CMK (cell line): ENCODE measurements around the gene FBXL2.
"Not testable (repeated sequence)": the region's sequence is repeated elsewhere in the genome, so short reads cannot be mapped to it uniquely, and the experiment has no call there.

Experiments used
- DNase-seq: peaks from one replicate; pipeline ENCODE4 v3.0.0-alpha.2; 2010; ENCODE audit warnings: low read depth

FBXL2 gene

DNA sequence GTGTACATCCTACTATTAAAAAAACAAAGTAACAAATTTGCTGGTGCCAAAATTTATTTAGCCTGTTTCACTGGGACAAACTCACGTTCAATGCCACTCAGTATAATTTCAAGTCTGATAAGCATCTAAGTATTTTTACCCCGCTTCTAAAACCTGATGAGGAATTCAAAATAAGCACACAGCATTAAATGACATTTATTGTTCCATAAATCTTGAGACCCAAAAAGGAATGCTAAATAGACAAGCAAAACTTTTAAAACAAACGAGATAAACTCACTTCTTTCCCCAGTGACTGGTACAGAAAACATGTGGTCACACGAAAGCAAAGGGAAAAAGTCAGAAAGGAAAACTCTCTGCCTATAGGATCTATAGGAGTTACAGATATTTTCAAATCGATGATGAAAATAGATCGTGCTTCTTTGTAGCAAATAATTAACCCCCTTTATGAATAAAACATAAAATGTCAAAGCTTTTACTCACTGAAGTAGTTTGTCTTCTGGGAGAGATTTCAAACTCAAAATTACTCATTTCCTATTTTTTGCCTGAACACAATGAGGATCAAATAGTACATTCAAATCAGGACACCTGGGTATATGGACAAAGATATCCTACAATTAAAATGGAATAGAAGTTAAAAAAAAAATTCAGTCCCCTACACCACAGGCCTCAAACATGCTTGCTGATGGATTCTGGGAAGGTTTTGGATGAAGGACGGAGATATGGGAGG, 111.3 kb downstream of the FBXL2 start:
- DNase-seq, result no peak

DNA sequence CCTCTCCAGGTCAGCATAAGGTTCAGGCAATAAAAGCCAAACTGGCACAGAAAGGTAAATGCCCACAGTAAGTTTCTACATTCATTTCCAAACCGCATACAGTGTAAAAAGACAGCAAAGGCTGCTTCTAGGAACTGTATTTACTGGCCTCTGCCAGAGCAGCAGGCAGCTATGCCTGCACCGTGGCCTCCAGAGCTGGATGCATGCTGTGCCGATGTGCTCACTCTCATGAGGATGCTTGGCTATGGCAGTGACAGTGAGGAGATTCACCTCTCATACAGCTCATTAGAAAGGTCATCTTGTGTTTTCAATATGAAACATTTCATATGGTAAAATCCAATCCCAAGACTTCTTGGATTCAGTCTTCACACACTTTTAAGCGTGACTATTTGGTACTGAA, 112.7 kb downstream of the FBXL2 start:
- no peak for DNase-seq

DNA sequence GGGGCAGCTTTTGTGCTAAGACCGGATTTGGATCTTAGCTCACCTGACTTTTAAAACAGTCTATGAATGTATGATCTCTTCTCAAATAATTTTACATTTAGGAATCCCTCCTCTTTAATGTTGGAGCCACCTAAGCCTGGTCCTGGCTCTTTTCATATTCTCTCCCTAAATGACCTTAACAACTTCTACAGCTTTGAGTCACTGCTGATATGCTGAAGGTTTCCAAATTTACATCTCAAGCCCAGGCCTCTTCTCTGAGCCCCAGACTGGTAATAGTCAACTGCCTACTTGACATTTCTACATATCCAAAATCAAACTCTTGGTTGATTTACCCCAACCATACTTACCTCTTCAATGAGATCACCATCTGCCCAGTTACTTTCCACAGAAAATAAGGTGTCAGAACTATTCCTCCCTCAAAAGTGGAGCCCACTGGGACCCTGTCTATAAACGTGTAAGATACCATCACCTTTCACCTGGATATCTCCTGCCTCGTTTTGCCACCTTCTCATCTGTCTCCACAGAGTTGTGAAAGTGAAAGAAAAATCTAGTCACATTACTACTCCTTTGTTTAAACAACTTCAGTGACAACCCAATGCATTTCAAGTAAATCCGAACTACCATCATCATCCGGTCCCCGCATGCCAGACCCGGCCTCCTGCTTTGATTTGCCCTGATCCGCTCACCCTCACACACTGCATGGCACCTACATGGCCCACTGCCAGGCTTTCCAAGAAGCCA, 114.2 kb downstream of the FBXL2 start:
- DNase-seq, result no peak

DNA sequence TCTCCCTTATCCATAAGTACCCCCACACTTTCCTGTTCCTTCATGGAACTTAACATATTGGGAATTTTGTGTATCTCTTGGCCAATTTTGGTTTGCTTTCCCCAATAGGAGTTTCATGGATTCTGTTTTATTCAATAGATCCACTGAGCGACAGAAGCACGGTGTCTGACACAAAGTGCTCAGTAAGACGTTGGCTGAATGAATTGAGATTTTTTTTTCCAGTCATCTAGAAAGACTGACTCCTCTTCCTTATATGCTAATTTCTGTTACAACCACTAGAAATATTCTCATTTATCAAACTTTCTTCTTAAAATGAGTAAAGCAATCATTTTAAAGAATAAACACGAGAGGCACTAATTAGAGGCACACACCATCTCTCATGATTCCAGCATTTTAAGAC, 114.9 kb downstream of the FBXL2 start:
- no peak for DNase-seq

- no peak for DNase-seq
These were observed 115.5 kb downstream of the FBXL2 start for GRCh38 chr3:33392703-33393125.

- DNase-seq, result no peak
These were observed 117.3 kb downstream of the FBXL2 start for GRCh38 chr3:33394403-33395054.

- DNase-seq, result no peak
These were observed 118.7 kb downstream of the FBXL2 start for GRCh38 chr3:33395900-33396299.

GRCh38 chr3:33398410-33398809, 121.2 kb downstream of the FBXL2 start:
- DNase-seq, result no peak

DNA sequence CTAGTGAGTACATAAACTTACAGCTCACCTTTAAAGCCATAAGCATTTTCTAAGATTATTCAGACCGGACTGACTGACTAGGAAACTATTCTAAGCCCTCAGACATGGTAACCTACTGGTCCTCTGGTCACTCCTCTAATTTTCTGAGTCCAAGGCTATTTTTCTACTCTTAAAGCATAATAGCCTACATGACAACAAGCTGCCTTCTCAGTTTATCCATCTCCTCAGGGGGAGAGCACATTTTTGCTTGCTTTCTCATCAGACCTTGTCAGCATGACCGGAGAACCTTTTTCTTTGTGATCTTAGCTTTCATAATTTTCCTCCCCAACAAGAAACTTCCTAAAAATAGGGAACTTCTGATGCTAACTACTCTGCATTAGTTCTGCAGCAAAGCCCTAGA, 124.5 kb downstream of the FBXL2 start:
- no peak for DNase-seq

DNA sequence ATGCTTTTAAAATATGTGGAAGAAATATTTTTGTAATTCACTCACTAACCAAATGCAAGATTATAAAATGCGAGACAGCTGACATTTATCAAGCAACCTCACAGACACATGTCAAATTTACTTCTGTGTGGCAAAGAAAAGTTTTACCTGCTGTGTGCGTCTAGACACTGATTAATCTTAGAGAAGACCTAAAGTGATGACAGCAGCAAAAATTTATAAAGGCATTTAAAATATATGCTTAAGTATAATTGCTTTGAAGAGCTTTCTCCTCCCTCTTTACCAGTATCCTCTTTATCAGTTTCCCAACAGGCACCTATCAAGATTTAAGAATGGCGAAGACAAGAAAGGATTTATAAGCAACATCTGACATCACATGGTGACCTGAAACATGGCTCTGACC, 125.7 kb downstream of the FBXL2 start:
- no peak for DNase-seq

DNA sequence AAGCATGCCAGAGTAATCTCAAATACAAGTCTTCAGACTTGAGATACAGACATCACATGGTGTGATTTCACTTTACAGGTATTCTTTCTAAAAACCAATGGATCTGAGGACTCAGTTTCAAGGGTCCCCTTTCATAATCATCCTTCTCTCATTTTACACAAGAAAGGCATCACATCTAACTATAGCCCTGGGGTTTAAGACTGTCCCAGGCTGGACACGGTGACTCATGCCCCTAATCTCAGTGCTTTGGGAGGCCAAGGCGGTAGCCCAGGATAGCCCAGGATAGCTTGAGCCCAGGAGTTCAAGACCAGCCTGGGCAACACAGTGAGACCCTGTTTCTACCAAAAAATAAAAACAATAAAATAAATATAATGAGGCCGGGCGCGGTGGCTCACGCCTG, 126.5 kb downstream of the FBXL2 start:
- DNase-seq, result no peak

DNA sequence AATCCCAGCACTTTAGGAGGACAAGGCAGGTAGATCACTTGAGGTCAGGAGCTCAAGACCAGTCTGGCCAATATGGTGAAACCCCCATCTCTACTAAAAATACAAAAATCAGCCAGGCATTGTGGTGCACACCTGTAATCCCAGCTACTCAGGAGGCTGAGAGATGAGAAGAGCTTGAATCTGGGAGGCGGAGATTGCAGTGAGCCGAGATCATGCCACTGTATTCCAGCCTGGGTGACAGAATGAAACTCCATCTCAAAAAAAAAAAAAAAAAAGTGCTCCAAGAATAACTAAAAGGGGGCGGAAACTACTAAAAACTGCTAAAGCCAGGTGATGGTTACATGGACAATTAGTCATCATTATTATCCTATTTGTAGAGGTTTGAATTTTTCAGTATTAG, 133.6 kb downstream of the FBXL2 start:
- DNase-seq, result not testable (repeated sequence)

- DNase-seq, result no peak
These were observed 139.9 kb downstream of the FBXL2 start for GRCh38 chr3:33417066-33417673.

- DNase-seq, result no peak
These were observed 142.7 kb downstream of the FBXL2 start for GRCh38 chr3:33419948-33420347.

- DNase-seq, result no peak
These were observed 143.7 kb downstream of the FBXL2 start for GRCh38 chr3:33420966-33421365.

DNA sequence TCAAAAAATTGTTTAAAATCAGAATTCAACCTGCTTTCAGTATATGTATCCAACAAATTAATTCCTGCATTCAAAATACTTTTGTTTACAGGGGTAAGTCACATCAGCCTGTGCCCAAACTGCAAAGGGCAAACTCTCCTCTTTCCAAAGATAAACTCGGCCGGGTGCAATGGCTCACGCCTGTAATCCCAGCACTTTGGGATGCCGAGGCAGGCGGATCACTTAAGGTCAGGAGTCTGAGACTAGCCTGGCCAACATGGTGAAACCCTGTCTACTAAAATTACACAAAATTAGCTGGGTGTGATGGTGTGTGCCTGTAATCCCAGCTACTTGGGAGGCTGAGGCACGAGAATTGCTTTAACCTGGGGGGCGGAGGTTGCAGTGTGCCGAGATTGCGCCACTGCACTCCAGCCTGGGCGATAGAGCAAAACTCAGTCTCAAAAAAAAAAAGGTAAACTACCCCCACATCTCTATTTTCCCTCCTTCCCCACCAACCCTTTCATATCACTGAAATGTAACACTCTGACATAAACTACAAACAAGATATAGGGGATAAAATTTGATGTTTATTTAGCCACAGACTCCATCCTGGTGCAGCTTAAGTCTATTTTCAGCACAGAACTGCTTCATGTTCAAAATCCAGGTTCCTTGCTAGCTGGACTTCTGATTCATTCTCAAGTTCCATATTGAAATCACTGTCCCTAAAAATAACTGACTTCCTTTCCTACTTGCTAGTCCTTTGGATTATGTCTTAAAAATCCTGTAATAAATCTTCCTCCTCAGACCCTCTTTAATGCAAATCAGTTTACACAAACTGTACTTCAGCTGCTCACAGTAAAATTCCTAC, 147.6 kb downstream of the FBXL2 start:
- no peak for DNase-seq

GRCh38 chr3:33425453-33425852, 148.2 kb downstream of the FBXL2 start:
- no peak for DNase-seq

DNA sequence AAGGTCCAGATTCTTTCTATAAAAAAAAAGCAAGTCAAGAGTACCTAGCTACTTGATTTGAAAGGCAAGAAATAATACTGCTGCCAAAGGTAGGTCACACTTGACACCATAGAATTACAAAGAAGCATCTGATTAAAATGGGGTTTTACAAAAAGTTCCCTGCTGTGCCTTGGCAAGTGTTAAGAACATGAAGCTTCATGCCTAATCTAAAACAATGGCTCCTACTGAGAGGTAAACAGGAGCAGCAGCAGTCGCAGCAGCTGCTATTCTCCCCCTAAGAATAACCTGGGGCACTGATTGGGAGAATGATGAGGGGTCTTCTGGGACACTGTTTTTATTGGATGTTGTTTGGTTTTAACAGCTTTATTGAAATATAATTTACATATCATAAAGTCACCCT, 148.8 kb downstream of the FBXL2 start:
- no peak for DNase-seq

GRCh38 chr3:33426630-33427317, 149.5 kb downstream of the FBXL2 start:
- no peak for DNase-seq

DNA sequence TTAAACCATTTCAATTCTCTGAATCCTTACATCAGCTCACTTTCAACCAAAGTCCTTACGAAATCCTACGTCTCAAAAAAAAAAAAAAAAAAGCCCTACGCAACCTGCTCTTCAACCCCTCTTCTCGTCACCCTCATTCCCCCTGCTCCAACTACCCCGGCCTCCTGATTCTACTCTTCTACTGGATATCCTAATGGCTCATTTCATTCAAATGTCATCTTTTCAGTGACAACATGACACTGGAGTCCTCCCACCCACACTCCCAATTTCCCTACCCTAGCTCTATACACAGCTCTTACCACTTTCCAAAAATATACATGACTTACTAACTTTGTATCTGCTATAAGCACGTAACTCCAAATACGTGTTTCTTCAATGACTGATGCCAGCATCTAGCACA, 151.5 kb downstream of the FBXL2 start:
- DNase-seq, result no peak

GRCh38 chr3:33429306-33429705, 152.1 kb downstream of the FBXL2 start:
- not testable (repeated sequence) for DNase-seq
